ENCODE measurements around the gene TCF20. TPM values are rescaled to one million over a fixed set of nuclear protein-coding genes. Genes with fewer than 3 reads are reported as not detected.

The TCF20 gene
- total RNA-seq (10 to 100 TPM; 11.1 to 50.0 (median 37.5) TPM), polyA plus RNA-seq (10 to 100 TPM in 1 of 3 donors, 1 to 10 TPM in 2; 5.8 to 11.0 (median 7.3) TPM)
- long read RNA-seq, donor 1, partial matches to known transcripts: 0 of 2 reads
- long read RNA-seq, donor 1, other reads (novel, unspliced or antisense): 0 of 2 reads
- long read RNA-seq, donor 2, full-length matches to known transcripts: 3 of 3 reads
- long read RNA-seq, donor 2, partial matches to known transcripts: 0 of 3 reads
- long read RNA-seq, donor 2, other reads (novel, unspliced or antisense): 0 of 3 reads
- long read RNA-seq, donor 3, full-length matches to known transcripts: 3 of 3 reads
- long read RNA-seq, donor 3, partial matches to known transcripts: 0 of 3 reads
- long read RNA-seq, donor 3, other reads (novel, unspliced or antisense): 0 of 3 reads
- long read RNA-seq, donor 4, full-length matches to known transcripts: 1 of 1 reads
- long read RNA-seq, donor 4, partial matches to known transcripts: 0 of 1 reads
- long read RNA-seq, donor 4, other reads (novel, unspliced or antisense): 0 of 1 reads
- long read RNA-seq, donor 5, full-length matches to known transcripts: 8 of 8 reads
- long read RNA-seq, donor 5, partial matches to known transcripts: 0 of 8 reads
- long read RNA-seq, donor 5, other reads (novel, unspliced or antisense): 0 of 8 reads
- long read RNA-seq, donor 6, full-length matches to known transcripts: 6 of 17 reads
- long read RNA-seq, donor 6, partial matches to known transcripts: 0 of 17 reads
- long read RNA-seq, donor 6, other reads (novel, unspliced or antisense): 11 of 17 reads
- long read RNA-seq, donor 7, full-length matches to known transcripts: 11 of 11 reads
- long read RNA-seq, donor 7, partial matches to known transcripts: 0 of 11 reads
- long read RNA-seq, donor 7, other reads (novel, unspliced or antisense): 0 of 11 reads
- long read RNA-seq, donor 8, full-length matches to known transcripts: 8 of 8 reads
- long read RNA-seq, donor 8, partial matches to known transcripts: 0 of 8 reads
- long read RNA-seq, donor 8, other reads (novel, unspliced or antisense): 0 of 8 reads
- long read RNA-seq, donor 9, partial matches to known transcripts: 0 of 1 reads
- long read RNA-seq, donor 9, other reads (novel, unspliced or antisense): 0 of 1 reads
- long read RNA-seq, donor 10, full-length matches to known transcripts: 5 of 5 reads
- long read RNA-seq, donor 10, partial matches to known transcripts: 0 of 5 reads
- long read RNA-seq, donor 10, other reads (novel, unspliced or antisense): 0 of 5 reads

- DNase-seq: peak; percentile 82 to 93
- 6 to 35% (median 10%) methylated on average over 15 to 91 of the region's 91 CpGs for WGBS, 5 donors
- H3K4me3 ChIP-seq: peak within 1 kb of the TSS; percentile 98 to 99 (median 99)
- intact Hi-C loops (cut with DNase I; ENCODE audit: low total_unique reads): no loop called here
- no peaks in the 10 kb centered on the region for H3K36me3 ChIP-seq
- peak within 1 kb of the TSS; percentile 91 to 96 (median 95) for H3K27ac ChIP-seq
- no peak for TF ChIP-seq EP300 (IDR thresholded peaks at IDR 0.05)
- TF ChIP-seq POLR2AphosphoS5 (IDR thresholded peaks at IDR 0.05): peak in 1 of 3 donors; percentile 14
- TF ChIP-seq POLR2A (IDR thresholded peaks at IDR 0.05): no peak
- TF ChIP-seq CTCF (IDR thresholded peaks at IDR 0.05): no peak
- H3K4me1 ChIP-seq: peaks cover 23 to 56% (median 44%) of the 10 kb centered on the region in 4 donors
- H3K27me3 ChIP-seq: no peaks in the 10 kb centered on the region
- H3K9me3 ChIP-seq: no peaks in the 10 kb centered on the region
These were observed at the start of gene TCF20 for GRCh38 chr22:42270510-42271190. TSS of gene TCF20 (minus strand) at chr22:42270653. CDS start at chr22:42215305, 55,348 bp downstream.

- Histone ChIP-seq H3K9me3 (no peaks in the 10 kb centered on the region), H3K27ac (no peak overlapping the region), H3K36me3 (no peaks in the 10 kb centered on the region), H3K27me3 (peaks cover 0 to under 1% (median 0%) of the 10 kb centered on the region in 3 donors), H3K4me1 (peaks cover 10 to 71% (median 50%) of the 10 kb centered on the region in 4 donors), H3K4me3 (no peak overlapping the region)
- 77 to 91% (median 90%) methylated on average over 5 to 6 of the region's 6 CpGs for WGBS, 5 donors
- intact Hi-C loops (cut with DNase I; ENCODE audit: low total_unique reads): no loop called here
- TF ChIP-seq EP300 (IDR thresholded peaks at IDR 0.05) (no peak), POLR2A (IDR thresholded peaks at IDR 0.05) (no peak), POLR2AphosphoS5 (IDR thresholded peaks at IDR 0.05) (no peak), CTCF (IDR thresholded peaks at IDR 0.05) (no peak)
- DNase-seq: no peak
These were observed 48.9 kb upstream of the TCF20 start for GRCh38 chr22:42319386-42319785.

- Histone ChIP-seq H3K9me3 (no peaks in the 10 kb centered on the region), H3K4me1 (peaks cover 15 to 75% (median 54%) of the 10 kb centered on the region in 4 donors), H3K4me3 (no peak overlapping the region), H3K36me3 (no peaks in the 10 kb centered on the region), H3K27ac (no peak overlapping the region), H3K27me3 (peaks cover 0 to 5% (median 0%) of the 10 kb centered on the region in 3 donors)
- 85 to 100% (median 88%) methylated on average over 3 of the region's 3 CpGs for WGBS, 5 donors
- intact Hi-C loops (cut with DNase I; ENCODE audit: low total_unique reads): no loop called here
- no peak for DNase-seq
- TF ChIP-seq EP300 (IDR thresholded peaks at IDR 0.05): no peak
- TF ChIP-seq POLR2AphosphoS5 (IDR thresholded peaks at IDR 0.05): no peak
- TF ChIP-seq CTCF (IDR thresholded peaks at IDR 0.05): no peak
- no peak for TF ChIP-seq POLR2A (IDR thresholded peaks at IDR 0.05)
These were observed 48.5 kb upstream of the TCF20 start for GRCh38 chr22:42318967-42319366.
